ENCODE data around the gene ADGRF1.

Gene ADGRF1

DNA sequence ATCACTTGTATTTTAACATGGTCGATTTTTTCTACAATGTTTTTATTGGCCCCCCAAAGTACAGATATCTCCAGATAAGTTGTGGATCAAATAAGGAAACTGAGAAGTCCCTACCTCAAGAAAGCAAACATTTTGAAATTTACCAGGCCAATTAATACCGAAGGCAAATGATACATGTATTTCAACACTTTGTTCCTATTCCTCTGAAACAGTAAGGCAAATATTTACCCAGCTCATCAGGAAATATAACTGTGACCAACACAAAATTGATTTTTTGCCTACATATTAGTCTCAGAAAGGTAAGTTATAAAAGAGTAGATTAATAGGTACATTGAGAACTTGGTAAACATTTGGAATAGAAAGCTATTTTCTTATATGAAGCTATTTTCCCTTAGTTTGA lies 69.1 kb downstream of the ADGRF1 start:
- DNase-seq: no peak

DNA sequence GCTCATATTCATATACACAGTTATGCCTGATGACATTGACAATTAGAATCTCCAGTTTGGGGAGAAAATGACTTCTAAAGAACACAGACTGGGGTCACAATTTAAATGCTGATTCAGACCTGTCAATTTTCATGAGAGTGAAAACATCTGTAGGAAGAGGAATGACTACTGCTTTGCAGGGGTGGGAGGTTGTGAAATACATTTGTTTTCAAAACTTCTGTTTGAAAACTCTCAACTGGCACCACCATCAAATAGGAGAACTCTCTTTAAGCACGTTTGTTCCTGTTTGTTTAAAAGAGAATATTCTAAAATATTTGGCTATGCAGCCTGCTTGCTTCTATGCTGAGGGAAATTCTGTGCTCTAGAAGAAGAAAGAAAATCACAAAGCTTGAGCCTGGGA lies 69.6 kb downstream of the ADGRF1 start:
- DNase-seq: no peak

DNA sequence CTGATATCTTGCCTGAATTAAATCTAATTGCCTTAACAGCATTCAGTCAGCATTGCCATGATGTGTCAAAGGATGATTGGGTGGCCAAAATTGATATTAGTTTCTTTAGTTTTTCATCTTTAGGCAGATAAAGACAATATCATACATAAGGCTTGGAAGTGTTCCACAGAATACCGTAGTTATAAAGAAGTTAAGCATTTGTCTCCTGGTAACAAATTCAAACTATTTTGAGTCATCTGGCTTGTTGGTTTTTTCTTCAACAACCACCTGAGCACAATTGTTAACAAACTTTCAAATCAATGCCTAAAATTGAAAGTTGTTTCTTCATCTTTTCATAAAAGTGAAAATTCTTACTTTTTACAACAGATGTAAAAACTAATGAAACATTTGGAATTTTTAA lies 72.9 kb downstream of the ADGRF1 start:
- DNase-seq: no peak

DNA sequence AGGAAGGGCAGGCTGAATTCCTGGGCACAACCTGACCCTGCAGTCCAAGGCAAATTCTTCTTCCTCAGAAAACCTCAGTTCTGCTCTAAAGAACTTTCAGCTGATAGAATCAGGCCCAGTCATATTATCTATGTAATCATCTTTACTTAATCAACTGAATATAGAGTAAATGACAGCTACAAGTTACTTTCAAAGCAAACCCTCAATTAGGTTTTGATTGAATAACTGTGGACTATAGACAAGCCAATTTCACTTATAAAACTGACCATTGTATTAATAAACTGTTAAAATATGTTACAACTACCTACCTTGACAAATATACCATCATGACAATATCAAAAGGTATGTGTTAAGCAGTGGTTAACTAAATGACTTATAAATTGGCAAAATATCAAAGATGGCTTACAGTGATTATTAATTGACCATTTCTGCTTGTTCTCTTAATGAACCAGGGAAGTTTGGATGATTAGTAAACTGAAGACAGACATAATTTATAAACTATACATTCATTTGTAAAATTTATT lies 74.2 kb downstream of the ADGRF1 start:
- DNase-seq: no peak

DNA sequence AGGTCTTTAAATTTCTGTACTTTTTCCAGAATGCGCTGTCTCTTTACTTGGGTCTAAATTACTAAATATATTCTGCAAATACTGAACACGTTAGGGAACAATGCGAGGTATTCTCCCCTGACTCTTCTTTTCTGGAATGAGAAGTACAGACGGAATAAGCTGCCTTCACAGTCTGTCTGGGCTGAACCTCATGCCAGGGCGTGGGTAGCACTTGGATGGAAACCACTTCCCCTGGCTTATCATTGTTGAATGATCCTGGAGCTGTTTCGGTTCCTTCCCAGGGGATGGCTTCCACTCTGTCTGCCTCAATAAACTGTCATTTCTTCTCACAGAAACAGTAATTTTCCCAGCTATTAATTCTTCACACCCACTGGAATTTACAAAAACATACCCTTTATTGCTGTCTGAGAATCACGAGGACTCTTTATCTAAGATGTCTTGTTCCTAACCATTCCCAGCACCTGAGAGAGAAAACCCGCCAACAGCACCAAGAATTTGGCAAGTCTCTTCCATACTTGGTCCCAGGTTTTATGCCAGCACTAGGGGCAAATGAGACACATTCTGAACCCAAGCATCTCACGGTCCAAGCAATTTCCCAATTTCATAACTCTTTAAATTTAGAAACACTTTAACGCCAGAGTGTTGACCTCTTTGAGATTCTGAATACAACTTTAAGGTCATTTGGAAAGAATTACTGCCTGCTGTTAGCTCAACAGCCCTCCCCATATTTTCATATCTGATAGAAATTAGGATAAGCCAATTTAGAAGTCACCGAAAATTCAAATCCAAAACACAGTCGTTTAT lies 77.2 kb downstream of the ADGRF1 start:
- DNase-seq: no peak

DNA sequence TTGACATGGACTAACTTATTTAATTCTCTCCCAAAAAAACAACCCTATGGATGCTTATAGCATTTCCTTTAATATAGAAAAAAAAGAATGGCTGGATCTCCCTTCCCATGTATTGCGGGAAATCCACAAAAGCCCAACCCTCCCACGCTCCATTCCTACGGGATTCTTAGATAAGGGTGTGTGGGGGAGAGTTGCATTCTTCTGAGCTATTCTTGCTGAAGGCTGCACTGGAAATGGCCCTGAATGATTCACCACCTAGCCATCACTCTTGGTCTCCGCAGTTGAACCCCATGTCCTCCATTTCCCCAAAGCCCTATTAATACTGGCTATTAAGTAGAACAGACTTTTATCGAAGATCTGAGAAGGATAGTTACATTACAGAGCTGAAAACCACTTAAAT lies 78.5 kb downstream of the ADGRF1 start:
- no peak for DNase-seq

DNA sequence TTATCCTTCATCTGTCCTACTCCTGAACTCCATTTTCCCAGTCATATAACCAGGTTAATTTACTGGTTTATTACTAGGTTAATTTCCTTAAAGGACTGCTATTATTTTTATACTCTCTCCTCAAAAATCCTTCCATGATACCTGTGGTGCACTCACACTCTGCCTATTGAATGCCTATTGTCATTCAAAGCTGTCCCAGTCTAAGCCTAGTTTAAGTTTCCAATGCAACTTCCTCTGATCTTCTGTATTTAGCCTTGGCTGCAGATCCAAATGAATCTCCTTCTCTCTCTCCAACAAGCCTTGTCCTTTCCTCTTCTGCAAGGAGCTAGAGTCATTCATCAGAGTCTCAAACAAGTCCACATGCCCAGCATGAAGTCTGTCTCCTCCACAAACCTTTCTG lies 79.1 kb downstream of the ADGRF1 start:
- no peak for DNase-seq

DNA sequence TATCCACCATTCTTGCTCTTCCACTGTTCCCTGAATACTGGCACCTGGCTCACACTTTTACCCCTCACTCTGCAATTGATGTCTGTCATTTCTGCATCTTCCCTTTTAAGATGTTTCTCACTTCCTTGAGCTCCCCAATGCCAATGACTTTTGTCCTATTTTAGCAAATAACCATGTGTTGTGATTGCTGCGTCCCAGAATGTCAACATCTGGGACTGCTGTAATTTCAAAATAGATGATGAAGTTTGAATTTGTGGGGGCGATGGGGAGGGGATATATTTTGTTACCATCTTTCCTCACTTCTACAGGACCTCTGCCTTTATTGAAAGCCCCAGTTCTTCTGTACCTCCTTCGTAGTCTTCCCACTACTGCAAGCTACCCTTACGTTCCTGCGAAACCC lies 80.4 kb downstream of the ADGRF1 start:
- DNase-seq: no peak

DNA sequence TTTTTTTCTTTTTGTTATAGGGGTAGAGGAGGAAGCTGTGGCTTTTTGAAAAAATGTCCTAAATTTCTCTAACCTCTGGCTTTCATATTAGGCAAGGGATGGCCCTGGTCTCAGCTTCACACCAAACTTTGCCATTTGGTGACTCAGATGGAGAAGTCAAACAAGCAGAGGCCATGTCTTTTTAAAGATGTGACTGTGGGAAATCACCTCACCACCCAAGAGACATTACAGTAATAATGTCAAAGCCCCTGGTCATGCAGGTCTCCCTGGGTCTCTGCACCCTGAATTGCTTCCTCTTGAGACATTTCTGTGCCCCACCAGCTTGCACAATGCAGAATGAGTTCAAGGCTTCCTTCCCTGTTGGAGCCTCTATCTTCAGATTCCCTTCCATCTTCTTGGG lies 80.9 kb downstream of the ADGRF1 start:
- no peak for DNase-seq

DNA sequence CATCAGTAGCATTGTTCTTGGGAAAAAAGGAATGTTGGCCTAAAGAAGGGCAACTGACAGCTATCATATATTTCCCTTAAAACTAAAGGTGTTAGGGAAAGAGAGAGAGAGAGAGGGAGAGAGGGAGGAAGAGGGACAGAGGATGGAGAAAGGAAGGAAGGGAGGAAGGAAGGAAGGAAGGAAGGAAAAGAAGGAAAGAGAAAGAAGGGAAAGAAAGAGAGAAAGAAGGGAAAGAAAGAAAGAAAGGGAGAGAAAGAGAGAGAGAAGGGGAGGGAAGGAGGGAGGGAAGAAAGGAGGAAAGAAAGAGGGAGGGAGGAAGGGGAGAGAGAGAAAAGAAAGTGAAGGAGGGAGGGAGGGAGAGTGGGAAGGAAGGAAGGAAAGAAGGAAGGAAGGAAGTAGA lies 82.7 kb downstream of the ADGRF1 start:
- DNase-seq: no peak

DNA sequence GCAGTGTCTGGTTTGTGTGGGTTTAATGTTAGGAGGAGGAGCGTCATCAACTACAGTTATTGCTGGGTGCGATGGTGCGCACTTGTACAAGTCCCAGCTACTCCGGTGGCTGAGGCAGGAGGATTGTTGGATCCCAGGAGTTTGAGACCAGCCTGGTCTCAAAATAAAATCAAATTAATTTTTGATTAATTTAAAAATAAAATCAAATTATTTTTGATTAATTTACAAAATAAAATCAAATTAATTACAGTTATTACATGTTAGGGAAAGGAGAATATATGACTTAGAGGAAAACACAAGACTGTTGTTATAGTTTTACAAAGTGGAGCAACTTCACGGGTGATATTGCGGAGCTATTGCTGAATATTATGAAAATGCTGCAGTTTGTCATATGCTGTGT lies 85.7 kb downstream of the ADGRF1 start:
- DNase-seq: no peak

DNA sequence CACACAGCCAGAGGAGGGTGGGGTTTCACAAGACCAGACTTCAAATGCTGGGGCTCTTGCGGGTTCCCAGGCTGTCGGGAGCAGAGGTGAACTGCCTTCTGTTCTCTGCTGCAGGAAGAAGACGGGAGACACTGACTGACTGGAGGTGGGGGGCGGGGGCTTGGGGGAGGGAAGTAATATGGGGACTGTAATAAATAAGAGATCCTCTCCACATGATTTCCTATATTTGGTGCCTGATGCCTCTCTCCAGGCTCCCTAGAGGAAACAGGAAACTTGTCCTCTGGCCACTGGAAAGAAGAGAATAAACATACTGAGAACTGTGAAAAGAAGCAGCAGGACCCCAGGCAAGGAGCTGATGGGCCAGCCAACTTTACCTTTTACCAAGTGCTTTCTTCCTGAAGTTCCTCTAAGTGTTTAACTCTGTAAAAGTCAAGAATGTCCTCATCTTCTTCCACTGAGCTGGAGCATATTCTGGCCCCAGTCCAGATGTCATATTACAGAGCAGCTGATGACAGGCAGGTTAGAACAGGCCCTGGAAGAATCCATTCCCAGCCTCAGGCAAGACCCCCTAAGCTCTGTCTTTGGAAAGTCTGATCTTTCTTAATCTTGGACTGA lies 87.2 kb downstream of the ADGRF1 start:
- no peak for DNase-seq

DNA sequence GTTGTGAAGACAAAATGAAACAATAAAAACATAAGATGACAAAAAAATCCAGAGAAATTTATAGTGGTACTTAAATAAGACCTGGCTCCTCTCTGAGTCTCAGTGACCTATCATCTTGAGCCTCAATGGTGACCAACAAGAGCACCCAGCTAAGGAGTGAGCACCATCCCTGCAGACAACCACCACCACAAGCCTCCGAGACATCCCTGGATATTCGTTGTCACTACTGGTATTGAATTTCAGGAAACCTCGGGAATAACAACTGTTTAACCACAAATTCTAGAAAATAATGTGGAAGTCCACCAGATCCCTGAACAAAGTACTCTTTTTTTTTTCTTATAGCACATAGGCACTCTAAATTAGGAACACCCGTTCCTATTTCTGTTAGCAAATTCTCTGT lies 88.2 kb downstream of the ADGRF1 start:
- DNase-seq: no peak

DNA sequence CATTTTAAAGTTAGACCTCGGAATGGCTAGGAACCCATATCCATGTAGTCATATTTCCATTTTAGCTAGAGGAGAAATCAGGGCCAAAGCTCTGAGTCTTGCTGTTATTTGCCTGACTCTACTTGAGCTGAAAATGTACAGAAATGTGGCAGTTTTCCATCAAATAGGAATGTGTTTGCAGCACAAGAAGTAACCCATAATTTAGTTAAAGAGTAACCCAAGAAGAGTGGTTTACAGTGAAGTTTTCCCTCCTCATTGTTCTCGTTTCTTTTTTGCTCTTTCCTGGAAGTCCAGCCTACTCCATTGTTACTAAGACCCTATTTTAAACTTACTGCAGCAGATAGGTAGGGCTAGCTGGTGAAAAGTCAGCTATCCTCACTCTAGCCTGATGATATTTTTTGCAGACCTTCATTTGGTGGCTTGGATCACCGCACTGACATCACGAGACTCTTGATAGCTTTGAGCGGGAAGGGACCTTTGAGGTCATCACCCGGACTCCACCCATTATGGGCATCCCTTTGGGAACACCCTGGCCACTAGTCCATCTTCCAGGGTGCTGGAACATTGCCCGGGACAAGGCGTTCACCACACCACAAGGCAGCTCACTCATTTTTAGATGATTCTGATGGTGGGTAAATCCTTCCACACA lies 92.4 kb downstream of the ADGRF1 start:
- DNase-seq: no peak

DNA sequence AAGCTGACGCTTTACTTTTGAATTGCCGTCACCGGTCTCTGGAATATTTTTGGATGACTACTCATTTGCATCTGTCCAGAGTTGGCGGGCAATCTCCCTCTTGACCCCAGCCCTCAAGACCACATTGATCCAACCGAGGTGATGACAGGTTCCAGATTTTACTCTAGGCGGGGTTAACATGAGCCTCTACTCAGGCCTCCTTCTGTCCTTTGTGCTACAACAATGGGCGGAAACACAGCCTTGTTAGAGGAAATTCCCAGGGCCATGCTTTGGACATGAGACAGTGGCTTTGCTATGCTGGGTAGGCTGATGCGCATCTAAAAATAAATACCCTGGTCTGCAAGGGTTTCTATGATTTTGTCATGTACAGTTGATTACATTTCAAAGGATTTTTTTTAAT lies 93.4 kb downstream of the ADGRF1 start:
- DNase-seq: no peak
